Neuronal stem cell (in vitro differentiated cells): ENCODE results near the gene PRR16.

ENCODE experiments used
- DNase-seq: peaks from one replicate; pipeline ENCODE4 v3.0.0-alpha.2; 2013; ENCODE audit warnings: low spot score
- H2AFZ ChIP-seq: one replicate; pipeline ENCODE4 v1.6.1; 2013; ENCODE audit warnings: mild to moderate bottlenecking, low read length, inconsistent platforms
- H2AK5ac ChIP-seq: 2 replicates; pipeline ENCODE4 v1.6.1; 2013; ENCODE audit warnings: low read depth, mild to moderate bottlenecking, inconsistent platforms, low read length, moderate library complexity, mixed read lengths
- H2BK120ac ChIP-seq: 2 replicates; pipeline ENCODE4 v1.6.1; 2013; ENCODE audit warnings: low read depth, mild to moderate bottlenecking, inconsistent platforms, low read length, moderate library complexity, mixed read lengths
- H2BK12ac ChIP-seq: one replicate; pipeline ENCODE4 v1.6.1; 2013; ENCODE audit warnings: low read length, inconsistent platforms
- H2BK15ac ChIP-seq: 2 replicates; pipeline ENCODE4 v1.6.1; 2013; ENCODE audit warnings: mild to moderate bottlenecking, low read length, inconsistent platforms, mixed read lengths
- H2BK5ac ChIP-seq: one replicate; pipeline ENCODE4 v1.6.1; 2013; ENCODE audit warnings: inconsistent platforms, mild to moderate bottlenecking, low read length, moderate library complexity
- H3K14ac ChIP-seq: one replicate; pipeline ENCODE4 v1.6.1; 2013; ENCODE audit warnings: low read length, inconsistent platforms
- H3K18ac ChIP-seq: 2 replicates; pipeline ENCODE4 v1.6.1; 2013; ENCODE audit warnings: low read length, inconsistent platforms
- H3K23ac ChIP-seq: 2 replicates; pipeline ENCODE4 v1.6.1; 2013; ENCODE audit warnings: low read depth, mild to moderate bottlenecking, mixed read lengths, low read length, inconsistent platforms; ENCODE audit not compliant: poor library complexity
- H3K27ac ChIP-seq: replicated peaks from 3 replicates; pipeline ENCODE4 v1.5.1; 2013; ENCODE audit warnings: low read length, inconsistent platforms
- H3K27me3 ChIP-seq, 3 experiments: 2 replicates each; pipeline ENCODE4 v1.6.1; 2013; ENCODE audit warnings: low read length in 3 of 3, mild to moderate bottlenecking in 2 of 3, inconsistent platforms in 1 of 3, low read depth in 1 of 3, mixed read lengths in 1 of 3, moderate library complexity in 1 of 3; ENCODE audit not compliant: control insufficient read depth in 3 of 3, insufficient read depth in 3 of 3
- H3K36me3 ChIP-seq, 2 donors: replicated peaks in 1 of 2; 2 replicates each; pipeline ENCODE4 v1.6.1; 2013; ENCODE audit warnings: low read length in 2 of 2; ENCODE audit not compliant: control insufficient read depth in 2 of 2, insufficient read depth in 2 of 2
- H3K4ac ChIP-seq: 2 replicates; pipeline ENCODE4 v1.6.1; 2013; ENCODE audit warnings: inconsistent platforms, mild to moderate bottlenecking, low read length, moderate library complexity
- H3K4me1 ChIP-seq, 2 donors: 1 replicate in 1 of 2; 2 replicates in 1 of 2; pipeline ENCODE4 v1.6.1; 2013; ENCODE audit warnings: low read length in 2 of 2, low read depth in 1 of 2; ENCODE audit not compliant: control insufficient read depth in 2 of 2, insufficient read depth in 1 of 2
- H3K4me2 ChIP-seq: one replicate; pipeline ENCODE4 v1.6.1; 2013; ENCODE audit warnings: mild to moderate bottlenecking, low read length, inconsistent platforms; ENCODE audit not compliant: insufficient read depth, poor library complexity, severe bottlenecking
- H3K4me3 ChIP-seq, 2 donors: 2 replicates each; pipeline ENCODE4 v1.5.1; 2013; ENCODE audit warnings: low read length in 2 of 2, mild to moderate bottlenecking in 2 of 2, inconsistent platforms in 1 of 2, moderate library complexity in 1 of 2
- H3K79me1 ChIP-seq: one replicate; pipeline ENCODE4 v1.6.1; 2013; ENCODE audit warnings: low read depth, mild to moderate bottlenecking, inconsistent platforms, low read length, moderate library complexity
- H3K9ac ChIP-seq: one replicate; pipeline ENCODE4 v1.6.1; 2013; ENCODE audit warnings: mild to moderate bottlenecking, low read depth, low read length, inconsistent platforms; ENCODE audit not compliant: poor library complexity
- H3K9me3 ChIP-seq, 2 donors: replicated peaks in 1 of 2; 2 replicates each; pipeline versions ENCODE3 to v1.6.1; 2013; ENCODE audit warnings: low read length in 2 of 2, mild to moderate bottlenecking in 2 of 2, inconsistent platforms in 1 of 2, low read depth in 1 of 2, mixed read lengths in 1 of 2, moderate library complexity in 1 of 2; ENCODE audit not compliant: control insufficient read depth in 2 of 2, insufficient read depth in 1 of 2
- H4K8ac ChIP-seq: one replicate; pipeline ENCODE4 v1.6.1; 2013; ENCODE audit warnings: low read depth, mild to moderate bottlenecking, inconsistent platforms, low read length, moderate library complexity
- H4K91ac ChIP-seq: one replicate; pipeline ENCODE4 v1.6.1; 2013; ENCODE audit warnings: low read length, low read depth, mild to moderate bottlenecking, inconsistent platforms; ENCODE audit not compliant: poor library complexity
- WGBS, 2 donors: extraction: QIAGEN DNeasy Blood & Tissue Kit; methylation state at CpG; one replicate each; pipeline ENCODE4 v1.1.7; 2013; ENCODE audit warnings: missing lambda C conversion rate in 2 of 2, mixed read lengths in 1 of 2; ENCODE audit not compliant: insufficient read length in 2 of 2, insufficient replicate concordance in 1 of 2; ENCODE audit errors: extremely low coverage in 2 of 2; 5-methylcytosine and 5-hydroxymethylcytosine counted together

PRR16 gene

GRCh38 chr5:120640778-120641177 lies 176.7 kb downstream of the PRR16 start:
- Histone ChIP-seq H3K27ac (no peak overlapping the region), H3K23ac (no peak overlapping the region), H3K9me3 (no peaks in the 10 kb centered on the region), H3K9ac (no peak overlapping the region), H3K4me1 (no peaks in the 10 kb centered on the region), H4K8ac (no peak overlapping the region), H3K18ac (no peak overlapping the region), H2BK5ac (no peak overlapping the region), H3K4ac (no peak overlapping the region), H2AFZ (no peak overlapping the region), H3K4me2 (no peak overlapping the region), H3K14ac (no peak overlapping the region), H4K91ac (no peak overlapping the region), H3K79me1 (no peaks in the 10 kb centered on the region), H2BK15ac (no peak overlapping the region), H2BK120ac (no peak overlapping the region), H3K27me3 (no peaks in the 10 kb centered on the region), H3K4me3 (no peak overlapping the region), H3K36me3 (no peaks in the 10 kb centered on the region), H2AK5ac (no peak overlapping the region), H2BK12ac (no peak overlapping the region)
- no CpG with 5 or more reads among the region's 3 CpGs for WGBS, 2 donors
- no peak for DNase-seq

- Histone ChIP-seq H3K27ac (no peak overlapping the region), H2BK12ac (no peak overlapping the region), H3K18ac (no peak overlapping the region), H3K9me3 (no peaks in the 10 kb centered on the region), H2BK120ac (no peak overlapping the region), H2BK15ac (no peak overlapping the region), H3K36me3 (no peaks in the 10 kb centered on the region), H3K79me1 (no peaks in the 10 kb centered on the region), H3K4me1 (no peaks in the 10 kb centered on the region), H3K4ac (no peak overlapping the region), H2AK5ac (no peak overlapping the region), H3K23ac (no peak overlapping the region), H3K4me2 (no peak overlapping the region), H4K91ac (no peak overlapping the region), H4K8ac (no peak overlapping the region), H2BK5ac (no peak overlapping the region), H3K4me3 (no peak overlapping the region), H3K9ac (no peak overlapping the region), H3K14ac (no peak overlapping the region), H2AFZ (no peak overlapping the region), H3K27me3 (no peaks in the 10 kb centered on the region)
- no peak for DNase-seq
Observed at GRCh38 chr5:120644516-120644915, 180.4 kb downstream of the PRR16 start.

- H3K4me1 ChIP-seq: no peaks in the 10 kb centered on the region
- no peak overlapping the region for H3K27ac ChIP-seq
- no peak overlapping the region for H3K4me2 ChIP-seq
- no peak overlapping the region for H3K4me3 ChIP-seq
- no CpG with 5 or more reads among the region's 5 CpGs for WGBS, 2 donors
- no peak overlapping the region for H3K4ac ChIP-seq
- H3K79me1 ChIP-seq: no peaks in the 10 kb centered on the region
- H3K27me3 ChIP-seq: no peaks in the 10 kb centered on the region
- H3K36me3 ChIP-seq: no peaks in the 10 kb centered on the region
- H2AFZ ChIP-seq: no peak overlapping the region
- no peak overlapping the region for H3K9ac ChIP-seq
- DNase-seq: peak; percentile 4
- no peak overlapping the region for H2BK12ac ChIP-seq
- H2BK15ac ChIP-seq: no peak overlapping the region
- no peak overlapping the region for H2AK5ac ChIP-seq
- no peak overlapping the region for H3K14ac ChIP-seq
- no peak overlapping the region for H2BK5ac ChIP-seq
- no peak overlapping the region for H4K91ac ChIP-seq
- H2BK120ac ChIP-seq: no peak overlapping the region
- H4K8ac ChIP-seq: no peak overlapping the region
- no peak overlapping the region for H3K18ac ChIP-seq
- H3K9me3 ChIP-seq: no peaks in the 10 kb centered on the region
- no peak overlapping the region for H3K23ac ChIP-seq
Observed at GRCh38 chr5:120655828-120656435, 191.8 kb downstream of the PRR16 start.

GRCh38 chr5:120657104-120657503 lies 193.0 kb downstream of the PRR16 start:
- no CpG with 5 or more reads among the region's 1 CpG for WGBS, 2 donors
- Histone ChIP-seq H2AFZ (no peak overlapping the region), H3K4ac (no peak overlapping the region), H3K27ac (no peak overlapping the region), H3K23ac (no peak overlapping the region), H3K4me3 (no peak overlapping the region), H2BK120ac (no peak overlapping the region), H4K8ac (no peak overlapping the region), H3K4me2 (no peak overlapping the region), H3K18ac (no peak overlapping the region), H3K36me3 (no peaks in the 10 kb centered on the region), H3K9ac (no peak overlapping the region), H4K91ac (no peak overlapping the region), H2BK12ac (no peak overlapping the region), H2BK15ac (no peak overlapping the region), H2BK5ac (no peak overlapping the region), H3K9me3 (no peaks in the 10 kb centered on the region), H3K27me3 (no peaks in the 10 kb centered on the region), H3K4me1 (no peaks in the 10 kb centered on the region), H2AK5ac (no peak overlapping the region), H3K79me1 (no peaks in the 10 kb centered on the region), H3K14ac (no peak overlapping the region)
- DNase-seq: no peak
